HG03139 (cell line): ENCODE data around the gene TGDS.
"Not testable (repeated sequence)": the region's sequence is repeated elsewhere in the genome, so short reads cannot be mapped to it uniquely, and the experiment has no call there.

ENCODE experiments used
- ATAC-seq: cut with Tn5 transposase; IDR thresholded peaks from one replicate; pipeline ENCODE4 v1.9.1; 2021; ENCODE audit not compliant: unreplicated experiment

TGDS gene

DNA sequence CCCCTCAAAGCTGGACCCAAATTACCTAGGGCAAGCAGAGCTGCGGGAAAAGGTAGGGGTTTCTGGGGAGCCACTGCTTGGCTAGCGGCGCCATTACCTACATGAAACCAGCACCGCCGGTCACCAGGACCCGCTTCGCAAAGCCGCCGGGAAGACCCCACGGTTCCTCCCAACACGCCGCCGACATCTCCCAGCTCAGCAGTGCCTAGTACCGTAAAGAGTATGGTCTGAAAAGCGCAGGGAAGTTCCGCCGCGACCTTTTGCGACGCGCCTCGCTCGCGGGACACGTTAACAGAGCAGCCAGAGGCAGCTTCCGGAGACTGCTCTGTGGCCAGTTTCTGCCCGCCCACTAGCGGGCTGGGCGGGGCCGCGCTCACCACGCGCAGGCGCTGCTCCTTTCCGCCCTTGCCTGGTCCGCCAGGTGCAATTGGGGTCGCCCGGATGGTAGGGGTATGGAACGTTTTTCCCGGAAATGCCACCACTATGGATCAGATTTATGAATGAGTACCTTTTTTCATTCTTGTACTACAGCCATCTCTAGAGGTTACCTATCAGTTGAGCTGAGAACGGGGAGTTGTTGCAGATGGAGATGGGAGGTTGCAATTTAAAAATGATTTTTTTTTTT lies at the start of gene TGDS:
TGDS (minus strand) TSS at position 203 of the 625 bp plus-strand sequence; CDS start at position 187, 16 bp downstream.
- ATAC-seq: peak; percentile 96

- no peak for ATAC-seq
Measured at GRCh38 chr13:94641409-94641941, 45.5 kb upstream of the TGDS start.

DNA sequence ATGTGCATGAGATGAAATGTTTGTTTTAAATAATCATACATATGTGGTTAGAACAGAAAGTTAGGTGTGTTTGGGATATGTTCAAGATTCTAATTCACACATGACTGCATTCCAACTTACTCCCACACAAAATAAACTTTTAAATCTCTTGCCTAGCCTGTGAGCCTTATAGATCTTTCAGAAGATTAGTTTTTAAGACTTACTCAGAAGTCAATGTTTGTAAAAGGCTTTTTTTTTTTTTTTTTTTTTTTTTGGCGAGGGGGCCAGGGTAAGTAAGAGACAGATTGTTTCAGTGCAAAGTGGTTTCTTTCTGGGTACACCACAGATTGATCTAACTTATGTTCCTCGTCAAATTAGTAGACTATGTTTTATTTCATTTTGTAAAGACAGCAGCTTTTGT lies 44.8 kb upstream of the TGDS start:
- ATAC-seq: no peak

DNA sequence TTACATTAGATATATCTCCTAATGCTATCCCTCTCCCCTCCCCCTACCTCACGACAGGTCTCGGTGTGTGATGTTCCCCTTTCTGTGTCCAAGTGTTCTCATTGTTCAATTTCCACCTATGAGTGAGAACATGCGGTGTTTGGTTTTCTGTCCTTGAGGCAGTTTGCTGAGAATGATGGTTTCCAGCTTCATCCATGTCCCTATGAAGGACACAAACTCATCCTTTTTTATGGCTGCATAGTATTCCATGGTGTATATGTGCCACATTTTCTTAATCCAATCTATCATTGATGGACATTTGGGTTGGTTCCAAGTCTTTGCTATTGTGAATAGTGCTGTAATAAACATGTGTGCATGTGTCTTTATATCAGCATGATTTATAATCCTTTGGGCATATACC lies 41.7 kb upstream of the TGDS start:
- ATAC-seq: not testable (repeated sequence)

GRCh38 chr13:94636942-94637578 lies 41.1 kb upstream of the TGDS start:
- no peak for ATAC-seq

GRCh38 chr13:94636096-94636495 lies 40.1 kb upstream of the TGDS start:
- not testable (repeated sequence) for ATAC-seq

DNA sequence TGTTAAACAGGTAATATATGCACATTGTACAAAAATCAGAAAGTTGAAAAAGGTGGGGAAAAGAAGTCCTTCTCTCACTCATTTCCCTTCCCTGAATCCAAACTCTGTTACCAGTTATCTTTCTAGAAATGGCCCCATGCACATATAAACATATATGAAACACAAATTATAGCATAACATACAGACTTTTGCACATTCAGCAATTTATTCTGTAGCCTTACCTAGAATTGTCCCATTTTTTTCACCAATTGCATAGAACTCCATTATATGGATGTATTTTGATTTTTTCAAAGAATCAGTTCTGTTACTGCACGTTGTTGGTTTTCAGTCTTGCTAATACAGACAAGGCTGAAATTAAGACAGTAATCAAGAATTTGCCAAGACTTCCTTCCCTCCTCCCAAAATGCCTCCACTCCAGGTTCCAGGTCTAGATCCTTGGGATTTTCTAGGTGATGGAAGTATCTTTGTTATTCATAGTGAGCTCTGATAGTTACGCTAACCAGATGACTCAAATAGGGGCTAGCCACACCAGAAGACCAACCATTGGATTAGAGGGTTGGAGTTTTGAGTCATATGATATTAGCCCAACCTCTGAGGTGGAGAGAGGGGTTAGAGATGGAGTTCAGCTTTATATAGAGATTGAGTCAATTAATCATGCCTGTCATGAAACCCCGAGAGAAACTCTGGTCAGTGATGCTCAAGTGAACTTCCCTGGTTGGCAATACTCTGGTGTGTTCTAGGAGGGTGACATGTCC lies 36.5 kb upstream of the TGDS start:
- ATAC-seq: no peak

- no peak for ATAC-seq
Measured at GRCh38 chr13:94630858-94631257, 34.9 kb upstream of the TGDS start.

- no peak for ATAC-seq
Measured at GRCh38 chr13:94623316-94623715, 27.4 kb upstream of the TGDS start.

DNA sequence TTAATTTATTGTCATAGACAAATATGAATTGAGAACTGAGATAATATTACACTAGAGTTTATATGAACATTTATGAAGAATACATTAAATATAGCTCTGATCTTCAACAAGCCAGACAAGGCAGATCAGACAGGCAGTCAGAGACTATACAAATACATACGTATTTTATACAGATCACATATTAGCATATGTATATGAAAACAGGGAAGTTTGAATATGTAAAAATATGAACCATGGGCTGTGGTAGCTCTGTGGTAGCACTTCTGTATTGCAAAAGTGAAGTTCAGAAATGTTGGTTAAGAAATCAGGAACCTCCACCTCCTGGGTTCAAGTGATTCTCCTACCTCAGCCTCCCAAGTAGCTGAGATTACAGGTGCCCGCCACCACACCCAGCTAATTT lies 26.4 kb upstream of the TGDS start:
- no peak for ATAC-seq

- ATAC-seq: peak; percentile 78
Measured at GRCh38 chr13:94620286-94620896, 24.4 kb upstream of the TGDS start.

DNA sequence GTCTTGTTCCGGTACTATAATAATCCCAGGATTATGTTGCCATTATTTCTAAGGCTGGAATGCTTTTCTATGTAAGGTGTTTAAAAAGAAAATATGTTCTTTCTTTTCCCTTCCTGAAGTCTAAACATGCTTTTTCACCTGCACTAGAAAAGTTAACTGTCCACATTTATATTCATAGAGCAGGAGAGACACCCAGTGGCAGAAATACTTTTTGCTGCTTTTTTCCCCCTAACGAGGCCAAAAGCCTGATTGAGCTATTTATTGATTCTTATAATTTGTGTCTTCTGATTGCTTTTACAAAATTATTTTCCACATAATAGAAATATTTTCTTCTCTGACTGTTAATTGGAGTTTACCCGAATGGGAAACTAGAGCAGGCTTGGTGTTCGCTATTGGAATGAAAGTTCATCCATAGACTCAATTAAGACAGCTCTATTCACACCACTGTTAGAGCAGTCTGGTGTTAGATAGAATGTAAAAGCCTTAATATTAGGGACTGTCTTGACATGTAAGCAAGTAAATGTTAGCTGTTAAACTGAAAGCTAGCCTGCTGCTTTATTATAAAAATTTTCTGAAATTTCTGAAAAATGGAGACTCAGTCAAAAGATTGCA lies 21.5 kb upstream of the TGDS start:
- ATAC-seq: no peak

DNA sequence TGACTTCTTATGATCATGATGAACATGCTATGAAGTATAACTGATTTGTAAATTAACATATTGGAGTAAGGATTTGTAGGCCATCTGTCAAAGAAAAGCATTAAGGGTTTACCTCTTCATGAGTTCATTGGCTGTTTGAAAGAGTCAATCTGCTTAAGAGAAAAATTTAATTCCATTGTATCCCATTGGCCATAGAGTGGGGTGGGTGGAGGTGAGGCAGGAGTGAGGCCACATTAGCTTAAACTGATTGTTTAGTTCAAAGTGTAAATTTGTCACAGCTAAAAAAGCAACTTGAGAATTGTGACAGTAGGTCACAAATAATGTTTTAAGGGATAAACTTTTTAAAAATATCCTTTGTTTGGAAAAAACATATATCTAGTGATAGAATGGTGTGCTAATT lies 17.1 kb upstream of the TGDS start:
- ATAC-seq: no peak

DNA sequence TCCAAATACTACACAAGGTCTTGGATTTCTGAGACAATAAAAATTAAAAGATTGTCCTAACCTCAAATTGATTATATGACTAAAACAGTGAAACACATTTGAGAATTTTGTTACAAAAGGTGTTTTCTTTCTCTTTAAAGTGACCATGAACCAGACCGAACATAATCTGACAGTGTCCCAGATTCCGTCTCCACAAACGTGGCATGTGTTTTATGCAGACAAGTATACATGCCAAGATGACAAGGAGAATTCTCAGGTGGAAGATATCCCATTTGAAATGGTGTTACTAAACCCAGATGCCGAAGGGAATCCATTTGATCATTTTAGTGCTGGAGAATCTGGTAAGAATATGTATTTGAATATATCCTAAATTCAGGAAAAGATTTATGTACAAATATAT lies 16.1 kb upstream of the TGDS start:
- no peak for ATAC-seq

DNA sequence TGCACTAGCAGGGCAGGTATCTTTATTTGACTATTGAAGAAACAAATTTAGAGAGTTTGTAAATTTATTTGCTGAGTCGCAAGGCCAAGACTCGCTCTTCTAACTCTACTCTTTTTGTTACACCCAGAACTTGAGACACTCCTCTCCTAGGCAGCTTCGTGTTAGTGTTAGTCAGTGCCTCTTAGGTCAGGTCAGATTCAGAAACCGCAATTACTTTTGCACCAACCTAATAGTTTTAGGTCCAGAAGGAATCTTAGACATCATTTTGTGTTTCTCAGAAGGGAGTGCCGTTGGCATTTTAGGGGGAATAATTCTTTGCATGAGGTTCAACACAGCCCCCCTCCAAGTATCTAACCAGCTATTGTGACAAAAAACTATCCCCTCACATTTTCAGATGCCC lies 14.5 kb upstream of the TGDS start:
- ATAC-seq: no peak

- no peak for ATAC-seq
Measured at GRCh38 chr13:94609196-94609595, 13.2 kb upstream of the TGDS start.

GRCh38 chr13:94608586-94608985 lies 12.6 kb upstream of the TGDS start:
- ATAC-seq: no peak

GRCh38 chr13:94607939-94608338 lies 12.0 kb upstream of the TGDS start:
- no peak for ATAC-seq

- no peak for ATAC-seq
Measured at GRCh38 chr13:94607056-94607455, 11.1 kb upstream of the TGDS start.

- no peak for ATAC-seq
Measured at GRCh38 chr13:94602467-94602866, 6.5 kb upstream of the TGDS start.
